ENCODE results near the gene CLGN.
A peak's percentile ranks its signal among the peaks of the same experiment; 100 is the strongest.

Gene CLGN

DNA sequence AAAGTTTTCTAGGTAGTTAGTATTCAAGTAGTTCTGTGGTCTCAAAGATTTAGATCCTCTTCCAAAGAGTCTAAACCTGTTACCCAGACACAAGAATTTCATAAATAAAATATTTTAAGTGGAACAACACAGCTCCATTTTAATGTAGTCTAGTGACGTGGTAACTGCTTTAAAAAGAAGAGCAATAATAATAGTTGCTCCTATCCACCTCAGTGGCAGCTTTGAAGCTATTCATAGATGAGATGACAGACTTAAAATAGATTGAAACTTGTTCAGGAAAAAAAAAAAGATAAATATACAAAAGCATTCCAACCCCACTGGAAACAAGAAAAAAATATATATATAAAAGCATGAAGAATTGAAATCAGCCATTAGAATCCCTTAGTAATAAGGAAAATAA is 39.4 kb downstream of the CLGN start:
- in situ Hi-C loops (cut with MboI; ENCODE audit: low pct_unique_long_range_greater_than_20kb, low sequenced_read_pairs) = no loop called here
- DNase-seq = no peak

DNA sequence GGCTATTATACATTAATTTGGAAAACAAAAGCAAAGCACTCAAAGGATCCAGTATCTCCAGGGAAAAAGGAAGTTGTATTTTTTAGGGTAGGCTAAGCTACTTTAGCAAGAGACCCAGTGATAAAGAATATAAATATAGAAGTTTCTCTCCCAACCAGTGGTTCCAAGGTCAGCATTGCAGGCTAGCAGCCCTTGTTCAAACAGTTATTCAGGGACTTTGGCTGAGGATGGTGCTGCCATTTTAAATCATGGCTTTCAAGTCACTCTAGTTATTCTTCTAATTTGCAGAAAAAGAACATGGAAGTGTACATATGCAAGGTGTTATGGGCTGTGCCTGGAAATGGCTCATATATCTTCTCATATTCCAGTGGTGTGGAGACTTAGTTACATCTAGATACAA is 44.7 kb downstream of the CLGN start:
- no peak for DNase-seq
- in situ Hi-C loops (cut with MboI; ENCODE audit: low pct_unique_long_range_greater_than_20kb, low sequenced_read_pairs) = no loop called here

DNA sequence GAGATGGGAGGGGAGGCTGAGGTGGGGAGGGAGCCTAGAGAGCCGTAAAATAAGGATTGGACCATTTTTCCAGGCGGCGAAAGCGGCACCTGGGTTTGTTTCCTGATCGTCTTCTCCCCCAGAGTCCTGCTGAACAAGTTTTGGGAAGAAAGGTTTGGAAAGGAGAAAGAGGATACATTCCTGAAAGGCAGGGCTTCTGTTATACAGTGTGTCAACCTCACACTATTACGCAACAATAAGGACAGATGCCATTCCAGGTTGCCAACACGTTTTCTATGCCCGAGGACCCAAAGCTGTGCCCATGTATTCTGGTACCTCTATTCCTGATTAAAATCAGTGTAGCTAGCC is 53.3 kb downstream of the CLGN start:
- in situ Hi-C loops (cut with MboI; ENCODE audit: low pct_unique_long_range_greater_than_20kb, low sequenced_read_pairs) = loop anchor here (25.0 kb wide), 2 partner anchors 238 to 488 kb away; no protein-coding TSS in a partner anchor
- peak; percentile 21 for DNase-seq

DNA sequence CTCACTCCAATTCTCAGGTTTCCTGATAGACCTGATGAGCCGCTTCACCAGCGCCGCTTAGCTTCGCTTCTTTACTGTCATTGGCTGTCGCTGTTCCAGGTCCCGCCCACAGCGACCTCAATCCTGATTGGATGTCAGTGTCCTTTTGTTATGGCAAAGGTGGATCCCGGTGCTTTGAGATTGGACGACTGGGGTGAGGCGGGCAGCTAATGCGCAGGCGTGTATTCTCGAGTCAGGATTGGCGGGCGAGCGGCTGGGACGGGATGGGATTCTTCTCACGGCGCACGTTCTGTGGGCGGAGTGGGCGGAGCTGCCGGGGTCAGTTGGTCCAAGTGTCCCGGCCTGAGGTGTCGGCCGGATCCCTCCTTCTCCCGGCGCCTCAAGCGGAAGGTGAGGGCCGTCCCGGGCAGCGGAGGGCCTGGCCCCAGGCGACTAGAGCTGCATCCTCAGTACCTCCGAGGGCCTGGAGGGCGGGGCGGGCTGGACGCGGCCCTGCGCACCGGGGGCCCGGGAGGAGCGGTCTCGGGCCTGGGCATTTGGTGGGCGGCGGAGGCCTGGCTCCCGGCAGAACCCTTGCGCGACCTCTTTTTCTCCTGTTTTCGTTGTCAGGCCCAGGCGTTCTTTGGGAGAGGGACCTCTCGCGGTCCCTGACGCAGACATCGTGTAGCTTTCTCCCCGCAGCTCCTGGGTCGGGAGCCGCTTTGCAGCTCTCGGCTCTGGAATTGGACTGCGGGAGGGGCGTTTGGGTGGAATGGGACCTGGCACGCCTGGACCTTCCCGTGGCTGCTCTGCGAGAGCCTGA is 53.9 kb downstream of the CLGN start, which contains the start of gene SCOC:
Gene SCOC (plus strand): TSS at position 319 of the 802 bp plus-strand sequence. CDS start 5,525 bp downstream, outside the sequence.
- in situ Hi-C loops (cut with MboI; ENCODE audit: low pct_unique_long_range_greater_than_20kb, low sequenced_read_pairs) = loop anchor here (25.0 kb wide), 2 partner anchors 239 to 489 kb away; no protein-coding TSS in a partner anchor
- DNase-seq = peak; percentile 99

DNA sequence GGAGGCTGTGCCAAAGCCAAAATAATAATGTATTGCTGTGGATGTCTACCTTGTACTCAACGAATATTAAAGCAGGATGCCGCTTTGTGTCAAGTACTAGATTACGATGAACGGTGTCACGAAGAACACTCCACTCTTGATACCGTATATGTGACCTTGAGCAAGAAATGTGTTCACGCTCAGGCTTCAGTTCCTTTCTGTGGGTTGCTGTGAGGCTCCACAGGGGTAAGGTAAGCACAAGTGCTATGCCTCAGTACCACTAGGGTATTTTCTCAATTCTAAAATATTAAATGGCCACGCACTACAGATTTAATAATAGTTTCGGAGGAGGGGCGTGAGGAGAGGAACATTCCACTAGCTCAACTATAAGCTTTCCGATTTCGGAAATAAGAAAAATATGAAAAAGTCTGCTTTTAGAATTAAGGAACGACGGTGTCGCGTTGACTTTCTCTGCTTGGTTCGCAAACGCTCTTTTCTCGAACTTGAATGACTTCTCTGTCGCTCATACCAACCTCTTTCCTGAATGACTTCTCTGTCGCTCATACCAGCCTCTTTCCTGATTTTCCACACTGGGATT is 54.6 kb downstream of the CLGN start:
- no peak for DNase-seq
- in situ Hi-C loops (cut with MboI; ENCODE audit: low pct_unique_long_range_greater_than_20kb, low sequenced_read_pairs) = loop anchor here (25.0 kb wide), 2 partner anchors 239 to 489 kb away; no protein-coding TSS in a partner anchor

DNA sequence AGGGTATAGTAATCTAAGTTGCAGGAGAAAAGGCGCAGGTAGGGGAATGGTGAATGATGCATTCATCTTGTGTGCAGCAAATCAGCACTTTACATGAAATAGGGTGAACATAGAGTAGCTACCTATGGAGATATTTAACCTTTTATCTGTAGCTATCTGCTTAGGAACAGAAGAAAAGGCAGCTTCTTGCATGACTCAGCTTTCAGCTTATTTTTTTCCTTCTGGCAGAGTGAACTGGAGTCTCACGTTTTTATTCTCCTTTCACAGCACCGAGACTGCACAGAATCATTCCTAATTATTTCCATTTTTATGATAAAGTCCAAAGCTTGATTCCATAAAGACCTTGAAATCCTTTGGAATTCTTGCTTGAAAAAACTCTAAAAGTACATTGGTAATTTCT is 58.8 kb downstream of the CLGN start:
- no peak for DNase-seq
- in situ Hi-C loops (cut with MboI; ENCODE audit: low pct_unique_long_range_greater_than_20kb, low sequenced_read_pairs) = loop anchor here (25.0 kb wide), 2 partner anchors 244 to 494 kb away; no protein-coding TSS in a partner anchor

DNA sequence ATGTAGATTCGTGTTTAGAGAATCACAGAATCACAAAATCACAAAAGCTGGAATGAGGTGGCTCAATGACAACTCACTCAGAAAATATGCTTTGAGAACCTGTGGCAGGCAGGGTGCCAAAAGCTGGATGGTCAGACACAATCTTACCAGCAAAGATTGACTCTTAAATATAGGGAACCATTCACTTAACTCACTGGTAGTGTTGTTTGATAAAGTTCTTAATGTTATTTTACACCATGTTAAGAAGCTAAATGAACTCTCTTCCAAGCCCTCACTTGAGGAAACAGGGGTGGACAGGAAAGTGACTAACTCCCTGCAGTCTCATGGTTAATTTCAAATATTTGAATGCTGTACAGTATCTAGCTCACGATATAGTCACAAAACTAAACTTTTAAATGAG is 59.7 kb downstream of the CLGN start:
- in situ Hi-C loops (cut with MboI; ENCODE audit: low pct_unique_long_range_greater_than_20kb, low sequenced_read_pairs) = loop anchor here (25.0 kb wide), 2 partner anchors 245 to 495 kb away; no protein-coding TSS in a partner anchor

DNA sequence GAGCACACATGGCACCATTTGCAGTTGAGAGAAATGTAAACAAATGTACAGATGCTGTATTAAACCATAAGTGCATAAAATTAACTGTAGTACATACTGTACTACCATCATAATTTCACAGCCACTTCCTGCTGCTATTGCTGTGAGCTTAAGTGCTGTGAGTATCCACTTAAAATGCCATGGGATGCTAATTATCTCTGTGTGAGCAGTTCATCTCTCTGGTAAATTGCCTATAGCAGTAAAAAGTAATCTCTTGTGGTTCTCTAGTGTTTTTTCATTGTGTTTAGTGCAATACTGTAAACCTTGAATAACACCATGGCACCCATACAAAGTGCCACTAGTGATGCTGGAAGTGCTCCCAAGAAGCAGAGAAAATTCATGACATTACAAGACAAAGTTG is 63.9 kb downstream of the CLGN start:
- in situ Hi-C loops (cut with MboI; ENCODE audit: low pct_unique_long_range_greater_than_20kb, low sequenced_read_pairs) = loop anchor here (25.0 kb wide), 2 partner anchors 249 to 499 kb away; no protein-coding TSS in a partner anchor
- no peak for DNase-seq

More for the DNA sequence above, 59.7 kb downstream of the CLGN start:
- DNase-seq = no peak

DNA sequence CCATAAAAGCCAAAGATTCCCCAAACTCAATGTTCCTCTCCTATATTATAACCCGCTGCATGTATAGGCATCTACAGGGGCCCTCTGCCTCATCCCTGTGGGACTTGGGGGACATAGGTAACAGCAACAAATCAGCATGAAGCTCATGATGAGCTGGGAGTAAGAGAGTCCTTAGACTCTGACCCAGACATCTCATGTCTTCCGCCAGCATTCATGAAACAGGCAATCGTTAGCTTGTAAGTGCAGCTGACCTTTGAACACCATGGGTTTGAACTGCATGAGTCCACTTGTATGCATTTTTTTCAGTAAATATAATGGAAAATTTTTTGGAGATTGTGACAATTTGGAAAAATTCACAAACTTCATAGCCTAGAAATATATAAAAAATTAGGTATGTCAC is 64.4 kb downstream of the CLGN start:
- in situ Hi-C loops (cut with MboI; ENCODE audit: low pct_unique_long_range_greater_than_20kb, low sequenced_read_pairs) = loop anchor here (25.0 kb wide), 2 partner anchors 249 to 499 kb away; no protein-coding TSS in a partner anchor
- DNase-seq = no peak

DNA sequence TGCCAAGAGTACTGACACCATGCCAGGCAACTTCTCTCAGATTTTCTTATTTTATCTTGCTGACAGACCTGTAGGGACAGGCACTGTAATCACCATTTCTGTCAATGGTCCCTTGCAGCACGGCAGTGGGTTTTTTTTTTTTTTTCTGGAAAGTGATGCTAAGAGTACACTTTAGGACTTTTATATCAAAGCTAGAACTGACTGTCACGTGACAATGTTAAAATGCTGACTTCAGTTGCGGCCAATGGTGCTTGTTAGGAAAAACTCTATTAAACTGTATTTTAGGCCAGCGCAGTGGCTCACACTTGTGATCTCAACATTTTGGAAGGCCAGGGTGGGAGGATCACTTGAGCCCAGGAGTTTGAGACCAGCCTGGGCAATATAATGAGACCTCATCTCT is 66.3 kb downstream of the CLGN start:
- no peak for DNase-seq
- in situ Hi-C loops (cut with MboI; ENCODE audit: low pct_unique_long_range_greater_than_20kb, low sequenced_read_pairs) = loop anchor here (25.0 kb wide), 2 partner anchors 251 to 501 kb away; no protein-coding TSS in a partner anchor

DNA sequence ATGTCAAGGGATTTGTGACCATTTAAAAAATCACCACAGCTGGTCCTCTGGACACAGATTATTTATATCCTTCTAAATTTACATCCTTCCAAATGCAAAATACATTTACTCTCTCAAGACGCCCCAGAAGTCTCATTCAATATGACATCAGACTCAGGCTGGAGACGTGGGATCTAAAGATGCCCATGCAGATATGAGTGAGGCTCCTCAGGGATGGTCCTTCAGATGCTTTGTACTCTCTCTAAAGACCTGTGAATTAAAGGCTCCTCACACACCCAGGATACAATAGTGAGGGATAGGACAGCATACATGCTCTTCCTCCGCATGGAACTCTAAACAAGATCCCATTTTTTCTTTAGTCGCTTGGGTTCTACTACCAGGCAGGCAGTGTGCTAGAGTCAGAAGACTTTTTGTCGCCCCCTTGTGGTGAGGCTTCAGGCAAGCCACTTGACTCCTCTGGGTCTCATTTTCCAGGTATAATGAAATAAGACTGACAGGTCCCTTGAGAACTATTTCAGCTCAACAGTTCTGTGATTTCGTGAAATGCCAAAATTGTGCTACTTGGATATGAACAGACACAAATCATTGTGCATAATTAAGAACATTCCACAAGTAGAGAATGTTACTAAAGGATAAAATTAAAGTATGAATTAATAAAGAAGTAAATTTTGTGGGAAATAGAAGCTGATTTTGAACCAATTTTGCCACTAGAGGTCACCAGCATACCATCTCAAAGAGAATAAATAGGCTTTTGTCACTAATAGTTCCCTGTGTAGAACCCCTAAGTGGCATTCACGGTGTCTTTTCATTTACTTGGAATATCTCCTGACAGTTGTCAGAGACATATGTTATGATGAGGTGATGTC is 67.7 kb downstream of the CLGN start:
- DNase-seq = peak; percentile 91
- in situ Hi-C loops (cut with MboI; ENCODE audit: low pct_unique_long_range_greater_than_20kb, low sequenced_read_pairs) = loop anchor here (25.0 kb wide), 2 partner anchors 253 to 503 kb away; no protein-coding TSS in a partner anchor

DNA sequence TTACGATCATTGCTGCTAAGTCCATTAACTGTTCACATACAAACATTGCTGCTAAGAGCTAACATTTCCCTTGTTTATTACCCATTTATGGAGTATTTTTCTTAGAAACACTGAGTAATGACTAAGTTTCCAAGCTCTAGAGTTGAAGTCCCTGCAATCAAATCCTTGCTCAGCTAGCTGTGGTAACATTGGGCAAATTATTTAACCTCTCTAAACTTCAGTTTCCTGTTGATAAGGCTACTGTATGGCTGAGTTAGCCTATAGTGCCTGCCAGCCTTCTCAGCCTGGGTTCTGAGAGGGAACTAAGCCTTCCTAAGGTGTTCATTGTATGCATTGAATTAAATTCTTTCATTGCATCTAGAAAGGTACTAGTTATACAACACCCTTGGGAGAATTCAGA is 69.2 kb downstream of the CLGN start:
- peak; percentile 20 for DNase-seq
- in situ Hi-C loops (cut with MboI; ENCODE audit: low pct_unique_long_range_greater_than_20kb, low sequenced_read_pairs) = loop anchor here (25.0 kb wide), 2 partner anchors 254 to 504 kb away; no protein-coding TSS in a partner anchor

DNA sequence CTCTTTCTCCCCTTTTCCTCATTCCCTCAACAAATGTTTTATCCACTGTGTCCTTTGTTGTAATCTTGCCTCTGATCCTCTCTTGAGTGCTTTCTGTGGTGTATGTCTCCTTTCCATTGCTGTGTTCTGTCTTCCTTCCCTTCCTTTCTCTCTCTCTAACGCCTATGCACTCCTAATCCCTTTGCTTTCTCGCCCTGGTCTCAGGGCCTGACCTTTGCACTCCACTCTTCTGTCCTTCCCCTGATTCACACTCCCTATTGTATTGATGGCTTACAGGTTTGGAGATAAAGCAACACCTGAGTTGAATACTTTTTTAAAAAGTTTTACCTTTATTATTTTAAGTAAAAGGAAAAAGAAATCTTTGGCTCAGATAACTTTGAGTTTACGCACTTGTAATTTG is 69.6 kb downstream of the CLGN start:
- no peak for DNase-seq
- in situ Hi-C loops (cut with MboI; ENCODE audit: low pct_unique_long_range_greater_than_20kb, low sequenced_read_pairs) = loop anchor here (25.0 kb wide), 2 partner anchors 254 to 504 kb away; no protein-coding TSS in a partner anchor

DNA sequence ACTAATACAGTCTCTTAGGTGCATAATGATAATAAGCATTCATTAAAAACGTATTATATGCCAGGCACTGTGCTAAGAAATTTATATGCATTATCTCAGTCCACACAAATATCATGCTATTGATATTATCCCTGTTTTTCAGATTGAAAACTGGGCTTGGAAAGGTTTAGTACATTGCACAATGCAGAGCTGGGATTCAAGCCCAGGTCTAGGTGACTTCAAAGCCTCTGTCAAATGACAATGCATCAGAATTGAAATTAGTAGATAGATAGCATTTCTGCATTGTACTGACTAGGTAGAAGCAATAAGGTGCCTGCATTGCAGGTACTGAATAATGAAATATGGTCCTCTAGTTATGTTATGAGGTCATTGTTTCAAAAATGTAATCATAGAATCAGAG is 72.2 kb downstream of the CLGN start:
- no peak for DNase-seq
- in situ Hi-C loops (cut with MboI; ENCODE audit: low pct_unique_long_range_greater_than_20kb, low sequenced_read_pairs) = loop anchor here (25.0 kb wide), 2 partner anchors 257 to 507 kb away; no protein-coding TSS in a partner anchor

DNA sequence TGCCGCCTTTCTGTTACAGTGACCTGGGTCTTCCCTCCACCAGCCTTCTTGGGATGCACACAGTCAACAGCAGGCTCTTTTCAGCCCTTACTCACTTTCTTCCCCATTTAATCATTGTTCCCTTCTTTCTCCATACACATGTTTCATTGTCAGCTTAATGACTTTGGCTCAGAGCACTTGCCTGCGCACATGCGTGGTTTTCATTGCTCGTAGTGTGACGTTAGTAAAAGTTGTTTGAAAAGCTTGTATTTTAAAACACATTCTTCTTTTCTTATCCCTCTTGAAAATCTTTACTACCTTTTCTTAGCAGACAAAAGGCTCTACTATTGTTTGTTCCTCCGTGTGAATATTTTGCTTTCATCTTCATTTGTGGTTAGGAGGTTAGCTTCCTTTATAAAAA is 73.7 kb downstream of the CLGN start:
- in situ Hi-C loops (cut with MboI; ENCODE audit: low pct_unique_long_range_greater_than_20kb, low sequenced_read_pairs) = loop anchor here (25.0 kb wide), 2 partner anchors 259 to 509 kb away; no protein-coding TSS in a partner anchor
- DNase-seq = no peak

DNA sequence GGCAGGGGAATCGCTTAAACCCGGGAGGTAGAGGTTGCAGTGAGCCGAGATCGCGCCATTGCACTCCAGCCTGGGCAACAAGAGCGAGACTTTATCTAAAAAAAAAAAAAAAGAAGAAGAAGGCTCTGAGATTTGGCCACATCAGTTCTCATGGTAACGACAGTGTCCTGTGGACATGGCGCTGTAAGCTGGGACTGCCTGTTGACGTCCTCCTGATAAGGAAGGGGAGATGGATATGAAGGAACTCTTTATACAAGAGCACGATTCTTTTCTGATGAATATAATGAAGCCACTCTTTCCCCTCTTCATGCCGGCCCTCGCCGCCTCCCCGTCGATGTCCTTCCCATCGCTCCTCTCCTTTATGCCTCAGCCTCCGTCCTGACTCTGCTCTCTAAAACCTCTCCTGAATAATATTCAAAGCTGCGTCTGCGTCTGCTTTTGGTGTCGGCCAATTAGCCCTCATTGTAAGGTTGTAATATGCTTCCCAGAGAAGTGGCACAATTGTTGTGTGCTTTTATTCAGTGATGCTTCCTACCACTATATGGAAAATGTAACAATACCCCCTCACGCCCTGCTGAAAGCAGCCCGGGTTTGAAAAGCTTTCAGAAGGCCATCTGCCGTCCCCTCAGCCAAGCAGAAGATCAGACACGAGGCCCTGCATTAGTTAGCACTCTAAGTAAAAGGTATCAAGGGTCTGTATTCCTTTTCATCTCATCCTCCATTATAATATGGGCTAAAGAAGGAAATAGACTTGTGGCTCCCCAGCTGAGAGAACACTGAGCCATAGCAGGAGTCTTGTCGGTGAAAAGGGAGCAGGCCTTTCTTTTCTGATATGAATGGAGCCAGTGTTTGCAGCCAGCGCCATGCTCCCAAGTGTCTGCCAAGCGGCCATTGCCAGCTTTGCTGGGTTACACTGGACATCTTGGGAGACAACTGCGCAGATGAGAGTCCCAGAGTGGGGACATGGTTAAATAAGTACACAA is 76.1 kb downstream of the CLGN start:
- no peak for DNase-seq
- in situ Hi-C loops (cut with MboI; ENCODE audit: low pct_unique_long_range_greater_than_20kb, low sequenced_read_pairs) = loop anchor here (25.0 kb wide), 2 partner anchors 261 to 511 kb away; no protein-coding TSS in a partner anchor

DNA sequence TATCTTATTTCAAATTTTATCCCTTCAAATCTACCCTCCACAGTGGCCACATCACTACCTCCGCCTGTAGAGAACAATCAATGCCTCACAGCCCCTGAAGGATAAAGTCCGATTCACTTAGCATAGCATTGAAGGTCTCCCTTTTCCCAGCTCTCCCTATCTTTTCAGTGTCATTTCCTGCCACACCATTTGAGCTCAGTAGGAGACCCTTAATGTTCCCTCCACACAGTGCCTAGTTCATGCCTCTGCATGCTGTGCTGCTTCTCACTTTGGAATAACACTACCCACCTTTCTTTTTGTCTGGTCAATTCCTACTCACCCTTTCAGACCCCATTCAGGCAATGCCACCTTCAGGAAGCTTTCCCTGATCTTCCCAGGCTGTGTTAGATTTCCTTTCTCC is 77.6 kb downstream of the CLGN start:
- DNase-seq = no peak
- in situ Hi-C loops (cut with MboI; ENCODE audit: low pct_unique_long_range_greater_than_20kb, low sequenced_read_pairs) = loop anchor here (25.0 kb wide), 2 partner anchors 262 to 512 kb away; no protein-coding TSS in a partner anchor

DNA sequence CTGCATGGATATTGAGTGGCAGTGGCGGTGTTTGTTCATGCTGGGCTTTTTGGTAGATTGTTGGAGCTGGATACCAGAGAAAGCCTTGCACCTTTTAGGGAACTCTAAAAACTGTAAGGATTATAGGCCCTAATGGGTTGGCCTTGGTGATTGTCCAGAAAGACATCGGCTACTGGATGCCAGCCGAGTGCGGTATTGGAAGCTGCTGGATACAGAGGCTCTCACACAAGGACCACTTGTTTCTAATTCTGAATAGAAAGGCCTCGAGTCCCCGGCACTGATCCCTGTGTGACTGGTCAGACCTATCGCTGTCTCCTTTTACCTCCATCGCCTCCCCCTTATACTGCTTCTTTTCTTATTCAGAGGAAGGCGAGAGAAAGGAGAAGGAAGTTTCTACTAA is 81.3 kb downstream of the CLGN start:
- in situ Hi-C loops (cut with MboI; ENCODE audit: low pct_unique_long_range_greater_than_20kb, low sequenced_read_pairs) = no loop called here
- DNase-seq = no peak

Measured in KBM-7 (cell line).